GM12875 (cell line): Measurements from ENCODE around the gene LAMP5.

Experiments used
- H3K4me3 ChIP-seq: one replicate; pipeline ENCODE4 v1.5.1; 2011; ENCODE audit warnings: low read depth, low read length, control low read depth
- CTCF ChIP-seq: IDR thresholded peaks from 2 replicates; pipeline ENCODE4 v1.5.1; 2011; ENCODE audit warnings: low read depth, mild to moderate bottlenecking, control low read depth, inconsistent platforms, low read length, moderate library complexity, borderline replicate concordance; ENCODE audit not compliant: insufficient read depth

The LAMP5 gene

GRCh38 chr20:9551808-9552550 is 37.6 kb downstream of the LAMP5 start:
- TF ChIP-seq CTCF = no peak

GRCh38 chr20:9555781-9556180 is 41.4 kb downstream of the LAMP5 start:
- no peak for TF ChIP-seq CTCF
- no peak overlapping the region for H3K4me3 ChIP-seq

More at GRCh38 chr20:9551808-9552550, 37.6 kb downstream of the LAMP5 start:
- H3K4me3 ChIP-seq = no peak overlapping the region

GRCh38 chr20:9557411-9557810 is 43.0 kb downstream of the LAMP5 start:
- H3K4me3 ChIP-seq = no peak overlapping the region
- TF ChIP-seq CTCF = no peak

GRCh38 chr20:9565910-9566550 is 51.6 kb downstream of the LAMP5 start:
- H3K4me3 ChIP-seq = no peak overlapping the region
- TF ChIP-seq CTCF = no peak

DNA sequence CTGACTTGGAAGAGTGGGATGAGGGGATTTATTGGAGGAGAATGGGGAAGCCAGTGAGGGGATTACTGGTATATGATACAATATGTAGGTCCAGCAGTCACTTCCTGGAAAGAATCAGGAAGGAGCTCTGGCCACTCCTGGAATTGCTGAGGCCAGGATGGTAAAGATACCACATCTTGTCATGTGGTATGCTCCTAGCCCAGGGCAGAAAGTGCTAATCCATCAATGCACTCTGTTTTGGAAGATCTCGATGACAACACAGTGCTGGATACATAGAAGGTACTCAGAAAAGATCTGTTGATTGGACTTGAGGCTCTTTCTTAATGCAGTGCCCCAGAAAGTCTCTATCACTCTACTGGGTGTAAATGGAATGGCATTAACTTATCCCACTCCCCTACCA is 52.6 kb downstream of the LAMP5 start:
- H3K4me3 ChIP-seq = no peak overlapping the region
- TF ChIP-seq CTCF = no peak

DNA sequence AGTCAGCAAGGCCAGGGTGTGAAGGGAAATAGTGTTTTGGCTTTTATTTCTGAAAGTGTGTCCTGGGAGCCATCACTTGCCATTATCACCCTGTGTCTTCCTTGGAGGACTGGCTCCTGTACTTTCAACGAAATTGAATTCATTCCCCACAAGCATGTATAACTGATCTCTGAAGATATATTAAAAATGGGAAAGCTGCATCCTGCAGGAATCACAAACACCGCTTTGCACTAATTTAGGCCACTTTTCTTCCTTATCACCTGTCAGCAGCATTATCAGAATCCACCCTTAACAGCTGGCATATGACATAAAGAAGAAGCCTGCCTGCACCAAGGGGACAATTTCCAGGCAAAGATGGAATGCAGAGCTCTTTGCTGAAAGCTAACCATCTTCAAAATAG is 56.2 kb downstream of the LAMP5 start:
- no peak overlapping the region for H3K4me3 ChIP-seq
- no peak for TF ChIP-seq CTCF

DNA sequence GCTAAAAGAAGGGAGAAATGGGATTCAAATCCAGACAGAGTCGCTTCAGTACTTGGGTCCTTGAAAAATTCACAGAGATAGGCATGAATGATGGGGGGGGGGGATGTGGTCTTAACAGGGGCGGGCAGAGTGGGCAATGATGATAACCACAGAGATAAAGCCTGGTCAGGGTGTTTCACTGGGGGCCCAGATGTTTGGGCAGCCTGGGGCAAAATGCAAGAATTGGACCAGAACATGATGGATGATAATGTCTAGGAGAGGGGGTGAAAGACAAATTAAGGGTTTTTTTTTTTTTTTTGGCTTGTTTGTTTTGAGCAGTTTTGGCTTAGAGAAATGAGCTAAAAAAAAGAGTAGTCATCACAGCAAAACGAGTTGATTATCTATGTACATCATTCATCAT is 57.4 kb downstream of the LAMP5 start:
- TF ChIP-seq CTCF = no peak
- no peak overlapping the region for H3K4me3 ChIP-seq
